Stimulated activated naive CD4-positive, alpha-beta T cell treated with Interleukin-2 at 50 U/mL for 16 hours (primary cell): ENCODE measurements around the gene KRT86.

Experiments
- DNase-seq: peaks from one replicate; lab custom pipeline; 2025; lab: John Stamatoyannopoulos, UW

KRT86 gene

GRCh38 chr12:52316290-52316689 is 41.8 kb downstream of the KRT86 start:
- DNase-seq: no peak

- DNase-seq: no peak
Observed at GRCh38 chr12:52316701-52317100, 42.3 kb downstream of the KRT86 start.

GRCh38 chr12:52317468-52318052 is 43.1 kb downstream of the KRT86 start:
- DNase-seq: no peak

- no peak for DNase-seq
Observed at GRCh38 chr12:52318241-52318990, 44.0 kb downstream of the KRT86 start.

- no peak for DNase-seq
Observed at GRCh38 chr12:52319097-52319496, 44.7 kb downstream of the KRT86 start.

GRCh38 chr12:52320784-52321400 is 46.4 kb downstream of the KRT86 start, which contains the start of gene KRT83:
Gene KRT83, minus strand, starts transcription at chr12:52321398. Its CDS starts 63 bp downstream, at chr12:52321335.
- no peak for DNase-seq

- DNase-seq: no peak
Observed at GRCh38 chr12:52321418-52321817, 47.0 kb downstream of the KRT86 start.

- DNase-seq: no peak
Observed at GRCh38 chr12:52322069-52322468, 47.6 kb downstream of the KRT86 start.

GRCh38 chr12:52323001-52323400 is 48.6 kb downstream of the KRT86 start:
- DNase-seq: no peak

GRCh38 chr12:52323416-52324152 is 49.1 kb downstream of the KRT86 start:
- DNase-seq: no peak

- no peak for DNase-seq
Observed at GRCh38 chr12:52324153-52324444, 49.7 kb downstream of the KRT86 start.

- peak; percentile 74 for DNase-seq
Observed at GRCh38 chr12:52327052-52327829, 52.8 kb downstream of the KRT86 start.

GRCh38 chr12:52327830-52328500 is 53.5 kb downstream of the KRT86 start:
- no peak for DNase-seq

GRCh38 chr12:52331039-52331438 is 56.6 kb downstream of the KRT86 start:
- DNase-seq: no peak

- DNase-seq: no peak
Observed at GRCh38 chr12:52331833-52332232, 57.4 kb downstream of the KRT86 start.

- DNase-seq: no peak
Observed at GRCh38 chr12:52332381-52332780, 57.9 kb downstream of the KRT86 start.

GRCh38 chr12:52333321-52333720 is 58.9 kb downstream of the KRT86 start:
- no peak for DNase-seq

GRCh38 chr12:52334185-52334584 is 59.7 kb downstream of the KRT86 start:
- no peak for DNase-seq

- DNase-seq: no peak
Observed at GRCh38 chr12:52335598-52336262, 61.3 kb downstream of the KRT86 start.

- no peak for DNase-seq
Observed at GRCh38 chr12:52336641-52337040, 62.2 kb downstream of the KRT86 start.

- DNase-seq: no peak
Observed at GRCh38 chr12:52337054-52337453, 62.6 kb downstream of the KRT86 start.
